SKM-1 (cell line): ENCODE measurements around the gene TBC1D3I.
"Not testable (repeated sequence)": the region's sequence is repeated elsewhere in the genome, so short reads cannot be mapped to it uniquely, and the experiment has no call there.

ENCODE experiments used
- DNase-seq: peaks from one replicate; lab custom pipeline; 2025; ENCODE audit not compliant: unreplicated experiment; lab: John Stamatoyannopoulos, UW

TBC1D3I gene

GRCh38 chr17:36207383-36207782, 57.0 kb downstream of the TBC1D3I start:
- not testable (repeated sequence) for DNase-seq

- peak; percentile 61 for DNase-seq
Observed at GRCh38 chr17:36206486-36206821, 57.9 kb downstream of the TBC1D3I start.

- no peak for DNase-seq
Observed at GRCh38 chr17:36205637-36206485, 58.5 kb downstream of the TBC1D3I start.

- DNase-seq, result no peak
Observed at GRCh38 chr17:36204724-36205500, 59.5 kb downstream of the TBC1D3I start.
